NCI-H460 (cell line): ENCODE measurements around the gene RNF121. TPM values are rescaled to one million over a fixed set of nuclear protein-coding genes. Genes with fewer than 3 reads are reported as not detected.
"Not testable (repeated sequence)": the region's sequence is repeated elsewhere in the genome, so short reads cannot be mapped to it uniquely, and the experiment has no call there.

Source experiments
- DNase-seq: peaks from one replicate; pipeline ENCODE4 v3.0.0-alpha.2; 2016; ENCODE audit warnings: low read depth; ENCODE audit errors: extremely low read depth
- polyA plus RNA-seq: library from polyadenylated mRNA; depleted of rRNA; stranded (reverse); fragments of >200 nt; gene quantifications from 2 replicates; pipeline ENCODE4 v1.2.3, GENCODE V29; 2014; cell fraction: nucleus; rRNA removed
- total RNA-seq: library from RNA; depleted of rRNA; stranded (reverse); fragments of >200 nt; shearing (Covaris generic); gene quantifications from 2 replicates; pipeline ENCODE4 v1.2.3, GENCODE V29; 2014; rRNA removed

The RNF121 gene
- 11.7 and 12.7 TPM in 2 replicates for total RNA-seq
- 8.3 and 11.7 TPM in 2 replicates for polyA plus RNA-seq

- DNase-seq: peak; percentile 87
Measured at GRCh38 chr11:71928737-71929443, at the start of gene RNF121. TSS of gene RNF121 (plus strand) at chr11:71929046. CDS start at chr11:71929062, 16 bp downstream.

GRCh38 chr11:71885806-71886205 lies 43.0 kb upstream of the RNF121 start:
- not testable (repeated sequence) for DNase-seq

- DNase-seq: not testable (repeated sequence)
Measured at GRCh38 chr11:71888335-71889010, 40.4 kb upstream of the RNF121 start.

GRCh38 chr11:71889181-71889872 lies 39.5 kb upstream of the RNF121 start:
- DNase-seq: not testable (repeated sequence)

- DNase-seq: no peak
Measured at GRCh38 chr11:71895961-71896360, 32.9 kb upstream of the RNF121 start.

- DNase-seq: not testable (repeated sequence)
Measured at GRCh38 chr11:71901137-71901536, 27.7 kb upstream of the RNF121 start.

GRCh38 chr11:71908218-71908617 lies 20.6 kb upstream of the RNF121 start:
- DNase-seq: no peak

- not testable (repeated sequence) for DNase-seq
Measured at GRCh38 chr11:71910775-71911174, 18.1 kb upstream of the RNF121 start.

GRCh38 chr11:71911321-71911985 lies 17.4 kb upstream of the RNF121 start:
- DNase-seq: not testable (repeated sequence)

GRCh38 chr11:71911986-71912340 lies 16.9 kb upstream of the RNF121 start:
- DNase-seq: not testable (repeated sequence)

GRCh38 chr11:71913756-71914526 lies 14.9 kb upstream of the RNF121 start:
- DNase-seq: no peak

GRCh38 chr11:71914617-71915189 lies 14.1 kb upstream of the RNF121 start:
- no peak for DNase-seq

- DNase-seq: no peak
Measured at GRCh38 chr11:71917646-71918140, 11.2 kb upstream of the RNF121 start.

GRCh38 chr11:71927820-71928736 lies 768 bp upstream of the RNF121 start, which contains the start of gene XNDC1N:
TSS of gene XNDC1N (minus strand) at chr11:71928594. CDS start at chr11:71923353, 5,241 bp downstream.
- DNase-seq: peak; percentile 70

- no peak for DNase-seq
Measured at GRCh38 chr11:71929491-71929890, 645 bp downstream of the RNF121 start.

- no peak for DNase-seq
Measured at GRCh38 chr11:71930556-71931244, 1.9 kb downstream of the RNF121 start.

GRCh38 chr11:71931245-71931602 lies 2.4 kb downstream of the RNF121 start:
- DNase-seq: no peak
